ENCODE measurements around the gene MAP3K12.

The MAP3K12 gene

GRCh38 chr12:53532524-53533445, 33.5 kb upstream of the MAP3K12 start:
- no peak overlapping the region for H3K27ac ChIP-seq
- TF ChIP-seq ZFX (IDR thresholded peaks at IDR 0.05; ENCODE audit: borderline replicate concordance), result no peak
- TF ChIP-seq CTCF (IDR thresholded peaks at IDR 0.05), result no peak

GRCh38 chr12:53532021-53532420, 32.8 kb upstream of the MAP3K12 start:
- TF ChIP-seq CTCF (IDR thresholded peaks at IDR 0.05), result no peak
- TF ChIP-seq ZFX (IDR thresholded peaks at IDR 0.05; ENCODE audit: borderline replicate concordance), result no peak
- H3K27ac ChIP-seq, result no peak overlapping the region

- no peak overlapping the region for H3K27ac ChIP-seq
- no peak for TF ChIP-seq CTCF (IDR thresholded peaks at IDR 0.05)
- no peak for TF ChIP-seq ZFX (IDR thresholded peaks at IDR 0.05; ENCODE audit: borderline replicate concordance)
Measured at GRCh38 chr12:53530920-53531319, 31.7 kb upstream of the MAP3K12 start.

GRCh38 chr12:53530061-53530460, 30.8 kb upstream of the MAP3K12 start:
- TF ChIP-seq CTCF (IDR thresholded peaks at IDR 0.05) (no peak), ZFX (IDR thresholded peaks at IDR 0.05; ENCODE audit: borderline replicate concordance) (no peak)
- H3K27ac ChIP-seq, result no peak overlapping the region

GRCh38 chr12:53524476-53524875, 25.2 kb upstream of the MAP3K12 start:
- H3K27ac ChIP-seq, result no peak overlapping the region
- TF ChIP-seq CTCF (IDR thresholded peaks at IDR 0.05) (no peak), ZFX (IDR thresholded peaks at IDR 0.05; ENCODE audit: borderline replicate concordance) (no peak)

- no peak for TF ChIP-seq CTCF (IDR thresholded peaks at IDR 0.05)
- no peak for TF ChIP-seq ZFX (IDR thresholded peaks at IDR 0.05; ENCODE audit: borderline replicate concordance)
- no peak overlapping the region for H3K27ac ChIP-seq
Measured at GRCh38 chr12:53523131-53523530, 23.9 kb upstream of the MAP3K12 start.

GRCh38 chr12:53518381-53518780, 19.1 kb upstream of the MAP3K12 start:
- H3K27ac ChIP-seq, result no peak overlapping the region
- TF ChIP-seq CTCF (IDR thresholded peaks at IDR 0.05), result no peak
- TF ChIP-seq ZFX (IDR thresholded peaks at IDR 0.05; ENCODE audit: borderline replicate concordance), result no peak
